ENCODE measurements around the gene LYL1. TPM values are rescaled to one million over a fixed set of nuclear protein-coding genes. Genes with fewer than 3 reads are reported as not detected.

LYL1 gene
- total RNA-seq, 3 donors from 2014 or later: 1.9 to 3.0 (median 2.9) TPM

DNA sequence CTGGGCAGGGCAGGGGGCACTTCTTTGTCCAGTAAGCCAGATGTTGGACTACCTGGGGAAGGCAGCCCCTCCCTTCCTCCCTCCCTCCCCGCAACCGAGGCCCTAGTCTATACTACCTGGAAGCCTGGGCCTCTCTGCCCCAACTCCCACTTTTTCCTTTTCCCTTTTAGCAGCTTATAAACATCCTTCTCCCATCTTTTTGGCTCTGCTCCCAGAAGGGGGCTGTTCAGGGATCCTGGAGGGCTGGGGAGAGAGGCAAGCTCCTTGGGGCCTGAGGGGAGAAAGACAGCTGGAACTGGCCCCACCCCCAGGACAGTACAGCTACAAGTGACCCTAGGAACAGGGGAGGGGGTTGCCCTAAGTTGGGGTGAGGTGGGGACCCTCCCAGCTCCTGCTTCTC is 44.9 kb downstream of the LYL1 start:
- H3K27me3 Mint-ChIP-seq (ENCODE audit: low read depth): peaks cover 3% of the 10 kb centered on the region
- ATAC-seq (no peak), DNase-seq (no peak)
- H3K4me1 Mint-ChIP-seq (ENCODE audit: low read depth): peaks cover 3% of the 10 kb centered on the region
- H3K4me3 Mint-ChIP-seq: no peak overlapping the region
- H3K36me3 Mint-ChIP-seq (ENCODE audit: insufficient read depth): no peaks in the 10 kb centered on the region
- H3K9me3 Mint-ChIP-seq: no peaks in the 10 kb centered on the region

DNA sequence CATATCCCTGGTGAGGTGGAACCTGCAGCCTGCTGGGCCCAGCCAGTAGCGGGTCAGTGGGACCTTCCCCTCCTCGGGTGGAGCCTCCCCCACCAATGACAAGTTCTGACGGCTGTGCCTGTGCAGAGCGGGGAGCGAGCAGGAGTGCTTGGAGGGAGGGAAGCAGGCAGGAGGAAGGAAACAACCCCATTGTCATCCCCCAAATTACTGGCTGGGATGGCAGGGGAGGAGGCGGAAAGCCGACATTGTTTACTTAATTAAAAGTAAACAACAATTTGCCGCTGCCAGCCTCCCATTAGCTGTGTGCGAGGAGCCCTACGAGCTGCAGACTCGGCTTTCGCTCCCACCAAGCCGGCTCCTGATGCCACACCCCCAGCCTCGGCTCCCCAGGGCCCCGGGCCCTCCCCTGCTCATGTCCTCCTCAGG is 45.5 kb downstream of the LYL1 start:
- Mint-ChIP-seq H3K4me3 (no peak overlapping the region), H3K36me3 (ENCODE audit: insufficient read depth) (no peaks in the 10 kb centered on the region), H3K4me1 (ENCODE audit: low read depth) (peaks cover 3% of the 10 kb centered on the region), H3K27me3 (ENCODE audit: low read depth) (peaks cover 3% of the 10 kb centered on the region), H3K9me3 (no peaks in the 10 kb centered on the region)
- DNase-seq (no peak), ATAC-seq (no peak)

DNA sequence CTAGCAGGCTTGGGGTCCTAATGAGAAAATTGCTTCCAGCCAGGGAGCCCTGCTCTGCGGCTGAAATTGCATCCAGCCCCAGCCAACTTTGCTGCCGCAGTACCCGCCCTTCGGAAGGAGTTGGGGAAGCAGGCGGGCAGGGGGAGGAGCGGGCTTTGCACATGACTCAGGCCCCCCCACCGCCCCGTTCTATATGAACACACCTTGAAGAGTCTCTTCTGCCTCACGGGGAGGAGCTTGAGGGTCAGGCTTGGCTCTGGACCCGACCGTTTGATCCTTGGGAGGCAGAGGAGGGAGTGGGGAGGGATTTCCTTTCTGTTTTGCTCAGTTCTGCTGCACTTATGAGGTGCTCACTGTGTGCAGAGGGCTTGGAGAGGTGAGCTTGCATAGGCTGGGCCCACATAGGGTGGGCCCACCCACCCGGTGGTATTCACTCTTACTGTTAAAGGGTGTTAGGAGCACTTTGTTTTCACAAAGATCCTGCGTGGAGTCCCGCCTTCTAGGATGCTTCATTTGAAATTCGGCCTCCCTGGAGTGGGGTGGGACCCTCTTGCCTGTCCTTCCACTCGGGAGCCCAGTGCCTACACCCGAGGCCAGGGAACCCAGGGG is 46.5 kb downstream of the LYL1 start:
- no peak overlapping the region for H3K4me3 Mint-ChIP-seq
- H3K36me3 Mint-ChIP-seq (ENCODE audit: insufficient read depth): no peaks in the 10 kb centered on the region
- ATAC-seq (no peak), DNase-seq (no peak)
- H3K4me1 Mint-ChIP-seq (ENCODE audit: low read depth): peaks cover 7% of the 10 kb centered on the region
- no peaks in the 10 kb centered on the region for H3K9me3 Mint-ChIP-seq
- peaks cover 3% of the 10 kb centered on the region for H3K27me3 Mint-ChIP-seq (ENCODE audit: low read depth)

DNA sequence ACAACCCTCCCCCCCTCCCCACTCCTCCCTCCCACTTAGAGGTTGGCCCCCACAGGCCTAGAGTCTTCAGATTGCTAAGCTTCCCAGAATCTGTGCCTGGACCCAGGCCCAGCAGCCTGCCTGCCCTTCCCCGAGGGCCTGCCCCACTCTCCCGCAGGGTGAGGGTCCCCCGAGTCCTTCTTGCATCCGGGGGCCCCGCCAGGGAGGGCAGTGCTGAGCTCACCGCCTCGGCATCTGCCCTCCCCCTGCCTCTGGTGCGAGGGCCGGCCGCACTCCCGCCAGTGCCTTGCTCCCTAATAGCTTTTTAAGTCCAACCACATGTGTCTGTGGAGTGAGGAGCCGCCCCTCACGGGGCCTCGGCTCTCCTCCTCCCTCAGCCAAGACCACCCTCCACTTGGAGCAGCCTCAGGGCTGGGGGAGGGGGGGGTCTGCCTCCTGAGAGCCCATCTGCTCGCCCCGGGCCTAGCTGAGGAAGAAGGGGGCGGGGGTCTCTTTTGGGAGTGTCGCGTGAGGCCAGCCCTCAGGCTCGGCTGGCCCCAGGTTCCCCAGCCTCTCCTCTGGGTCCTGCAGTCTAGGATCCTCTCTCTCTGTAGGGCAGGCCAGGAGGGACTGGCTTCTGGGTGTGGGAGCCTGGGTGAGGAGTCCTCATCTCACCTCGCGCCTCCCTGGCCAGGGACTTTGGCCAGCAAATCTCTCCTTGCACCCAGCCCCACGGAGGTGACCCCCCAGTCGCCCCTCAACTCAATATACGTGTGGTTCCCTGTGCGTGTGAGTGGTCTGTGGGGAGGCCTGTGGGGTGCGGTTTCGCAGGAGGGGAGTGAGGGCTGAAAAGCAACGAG is 47.2 kb downstream of the LYL1 start:
- H3K9me3 Mint-ChIP-seq: no peaks in the 10 kb centered on the region
- DNase-seq (no peak), ATAC-seq (no peak)
- H3K27me3 Mint-ChIP-seq (ENCODE audit: low read depth): peaks cover 6% of the 10 kb centered on the region
- H3K4me1 Mint-ChIP-seq (ENCODE audit: low read depth): peaks cover 9% of the 10 kb centered on the region
- no peak overlapping the region for H3K4me3 Mint-ChIP-seq
- no peaks in the 10 kb centered on the region for H3K36me3 Mint-ChIP-seq (ENCODE audit: insufficient read depth)

DNA sequence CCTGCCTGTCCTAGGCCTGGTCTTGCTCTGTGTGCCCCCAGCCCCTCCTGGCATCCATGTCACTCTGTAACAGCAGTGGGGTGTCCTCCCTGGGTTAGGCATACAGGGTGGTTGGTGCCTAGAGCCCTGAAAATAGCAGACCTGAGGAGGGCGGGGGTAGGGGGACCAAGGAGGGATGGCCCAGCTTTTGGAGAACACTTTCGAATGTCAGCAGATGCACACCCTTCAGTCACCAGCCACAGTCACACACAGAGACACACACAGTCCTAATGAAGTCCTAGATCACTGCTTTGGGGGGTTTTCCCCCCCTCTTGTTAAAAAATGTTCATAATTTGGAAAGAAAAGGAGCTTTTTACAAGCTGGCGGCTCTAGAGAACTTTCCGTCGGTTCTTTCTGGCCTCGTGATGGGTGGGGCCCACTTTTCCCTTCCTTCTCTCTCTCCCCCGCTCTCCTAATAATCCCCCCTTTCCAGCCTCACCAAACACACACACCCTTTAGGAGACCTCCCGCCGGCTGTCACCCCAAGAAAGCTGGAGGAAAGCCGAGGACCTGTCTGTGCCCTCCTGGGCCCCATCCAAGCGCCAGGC is 47.9 kb downstream of the LYL1 start:
- no peaks in the 10 kb centered on the region for H3K9me3 Mint-ChIP-seq
- peaks cover 9% of the 10 kb centered on the region for H3K4me1 Mint-ChIP-seq (ENCODE audit: low read depth)
- DNase-seq (no peak), ATAC-seq (no peak)
- H3K4me3 Mint-ChIP-seq: no peak overlapping the region
- peaks cover 6% of the 10 kb centered on the region for H3K27me3 Mint-ChIP-seq (ENCODE audit: low read depth)
- no peaks in the 10 kb centered on the region for H3K36me3 Mint-ChIP-seq (ENCODE audit: insufficient read depth)

DNA sequence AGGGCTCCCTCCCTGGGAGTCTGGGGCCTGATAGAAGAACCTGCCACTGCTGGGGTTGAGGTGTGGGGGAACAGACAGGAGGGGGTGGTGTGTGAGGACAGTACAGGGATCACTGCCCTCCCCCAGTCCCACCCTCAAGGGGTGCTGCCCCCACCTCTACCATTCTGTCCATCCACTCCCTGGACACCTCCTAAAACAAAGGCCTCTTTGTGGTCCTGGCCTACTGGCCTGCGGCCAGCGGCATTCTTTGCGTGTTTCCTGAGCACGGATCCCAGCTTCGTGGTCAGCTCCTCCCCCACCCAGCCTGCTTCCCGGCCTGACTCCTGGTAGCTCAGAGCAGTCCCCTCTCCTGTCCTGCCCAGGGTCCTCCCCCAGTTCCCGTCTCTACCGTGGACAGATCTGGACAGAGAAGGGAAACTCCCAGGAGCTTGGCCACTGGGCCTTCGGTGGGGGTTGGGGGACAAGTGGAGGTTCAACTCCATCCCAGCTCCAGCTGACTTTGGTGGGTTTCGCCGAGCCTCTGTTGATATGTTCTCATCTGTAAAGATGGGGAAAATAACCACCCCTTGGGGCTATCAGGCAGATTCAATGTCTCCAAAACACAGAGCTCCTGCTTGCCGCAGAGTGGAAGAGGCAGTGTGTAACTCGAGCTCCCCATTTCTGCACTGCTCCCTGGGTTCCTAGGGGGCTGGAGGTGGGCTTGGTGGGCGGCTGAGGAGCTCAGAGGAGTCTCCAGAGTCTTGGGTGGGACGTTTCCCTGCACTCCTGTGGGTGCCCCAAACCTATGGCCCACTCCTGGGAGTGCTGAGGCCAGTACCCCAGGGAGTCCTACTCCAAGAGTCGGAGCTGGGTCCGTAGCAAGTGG is 48.7 kb downstream of the LYL1 start:
- peaks cover 6% of the 10 kb centered on the region for H3K27me3 Mint-ChIP-seq (ENCODE audit: low read depth)
- no peak for ATAC-seq

DNA sequence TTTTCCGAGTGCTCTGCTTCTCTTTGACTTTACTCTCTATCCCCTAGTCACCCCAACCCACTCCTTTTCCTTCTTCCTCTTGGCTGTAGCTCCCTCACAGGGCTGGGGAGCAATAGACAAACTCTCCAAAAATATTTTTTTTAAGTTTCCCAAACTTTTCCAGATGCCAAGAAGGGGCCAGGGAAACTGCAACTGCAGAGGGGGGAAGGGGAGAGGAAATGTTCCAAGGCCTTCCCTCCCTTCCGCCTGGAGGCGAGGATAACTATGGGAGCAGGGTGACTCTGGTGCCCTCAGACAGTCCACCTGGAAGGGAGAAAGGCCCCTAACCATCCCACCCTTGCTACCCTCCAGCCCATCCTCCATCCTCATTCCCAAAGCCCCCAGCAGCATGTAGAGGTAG is 49.4 kb downstream of the LYL1 start:
- Mint-ChIP-seq H3K4me3 (no peak overlapping the region), H3K4me1 (ENCODE audit: low read depth) (peaks cover 9% of the 10 kb centered on the region), H3K36me3 (ENCODE audit: insufficient read depth) (no peaks in the 10 kb centered on the region), H3K9me3 (no peaks in the 10 kb centered on the region), H3K27me3 (ENCODE audit: low read depth) (peaks cover 6% of the 10 kb centered on the region)
- ATAC-seq (no peak), DNase-seq (no peak)

More for the DNA sequence above, 48.7 kb downstream of the LYL1 start:
- no peak for DNase-seq
- H3K4me3 Mint-ChIP-seq: no peak overlapping the region
- peaks cover 9% of the 10 kb centered on the region for H3K4me1 Mint-ChIP-seq (ENCODE audit: low read depth)
- H3K9me3 Mint-ChIP-seq: no peaks in the 10 kb centered on the region
- H3K36me3 Mint-ChIP-seq (ENCODE audit: insufficient read depth): no peaks in the 10 kb centered on the region

DNA sequence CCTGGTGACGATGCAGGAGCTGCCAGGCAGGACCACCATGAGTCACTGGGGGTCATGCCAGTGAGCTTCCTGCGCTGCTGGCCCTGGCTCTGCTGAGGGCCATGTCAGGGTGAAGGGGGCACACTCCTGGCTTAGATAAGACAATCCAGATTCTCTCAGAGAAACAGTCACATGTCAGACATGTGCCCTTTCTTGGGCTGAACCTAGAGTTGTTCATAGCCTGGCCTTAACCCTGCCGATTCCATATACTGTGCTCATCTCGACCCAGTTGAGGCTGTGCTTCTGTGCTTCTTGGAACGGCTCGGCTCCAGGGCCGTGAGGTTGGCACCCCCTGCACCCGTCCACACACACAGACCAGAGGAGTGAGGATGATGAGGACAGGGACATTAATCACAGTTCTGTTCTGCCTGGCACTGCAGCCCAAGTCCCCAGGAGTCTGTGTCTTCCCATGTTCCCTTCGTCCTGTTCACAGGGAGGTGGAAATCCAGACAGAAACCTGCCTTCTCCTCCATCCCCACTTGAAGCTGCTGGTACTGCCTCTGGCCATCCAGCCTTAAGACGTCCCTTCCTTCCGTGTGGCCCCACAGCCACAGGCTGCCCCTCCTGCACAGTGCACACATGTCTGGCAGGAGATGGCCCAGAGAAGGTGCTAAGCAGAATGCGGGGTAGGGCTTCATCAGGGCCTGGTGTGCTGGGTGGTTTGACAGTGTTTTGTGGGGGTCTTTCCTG is 50.0 kb downstream of the LYL1 start:
- ATAC-seq: no peak
- H3K4me1 Mint-ChIP-seq (ENCODE audit: low read depth): peaks cover 9% of the 10 kb centered on the region
- no peaks in the 10 kb centered on the region for H3K36me3 Mint-ChIP-seq (ENCODE audit: insufficient read depth)
- no peaks in the 10 kb centered on the region for H3K9me3 Mint-ChIP-seq
- no peak overlapping the region for H3K4me3 Mint-ChIP-seq
- peaks cover 6% of the 10 kb centered on the region for H3K27me3 Mint-ChIP-seq (ENCODE audit: low read depth)
- no peak for DNase-seq

DNA sequence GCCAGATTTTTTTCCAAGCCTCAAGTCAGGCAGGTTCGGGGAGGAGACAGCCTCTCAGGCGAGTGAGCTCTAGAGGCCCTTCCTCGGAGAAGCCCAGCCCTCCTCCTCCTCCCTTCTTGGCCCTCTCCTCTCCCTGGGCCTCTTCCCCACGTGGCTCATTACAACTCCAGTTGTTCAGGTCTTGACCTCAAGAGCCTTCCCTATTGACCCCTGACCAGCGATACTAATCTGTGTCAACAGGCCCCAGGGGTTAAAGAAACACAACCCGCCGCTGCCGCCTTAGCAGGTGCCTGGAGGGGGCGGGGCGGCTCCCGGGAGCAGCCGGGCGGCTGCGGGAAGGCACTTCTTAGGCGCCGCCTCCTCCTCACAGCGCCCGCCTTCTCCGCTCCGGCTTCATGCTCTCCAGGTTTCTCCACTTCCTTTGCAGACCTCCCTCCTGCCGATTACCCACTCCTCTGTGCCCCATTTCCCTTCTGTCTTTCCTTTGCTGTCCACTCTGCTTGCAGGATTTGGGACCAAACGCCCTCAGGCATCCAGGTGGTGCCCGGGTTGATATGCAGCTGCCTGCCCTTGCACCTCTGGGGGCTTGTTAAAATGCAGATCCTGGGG is 51.0 kb downstream of the LYL1 start:
- peak overlapping the region; percentile 61 for H3K4me3 Mint-ChIP-seq
- H3K27me3 Mint-ChIP-seq (ENCODE audit: low read depth): peaks cover 6% of the 10 kb centered on the region
- peak; percentile 70 to 76 for ATAC-seq
- no peaks in the 10 kb centered on the region for H3K9me3 Mint-ChIP-seq
- no peaks in the 10 kb centered on the region for H3K36me3 Mint-ChIP-seq (ENCODE audit: insufficient read depth)
- peaks cover 9% of the 10 kb centered on the region for H3K4me1 Mint-ChIP-seq (ENCODE audit: low read depth)
- DNase-seq: no peak

DNA sequence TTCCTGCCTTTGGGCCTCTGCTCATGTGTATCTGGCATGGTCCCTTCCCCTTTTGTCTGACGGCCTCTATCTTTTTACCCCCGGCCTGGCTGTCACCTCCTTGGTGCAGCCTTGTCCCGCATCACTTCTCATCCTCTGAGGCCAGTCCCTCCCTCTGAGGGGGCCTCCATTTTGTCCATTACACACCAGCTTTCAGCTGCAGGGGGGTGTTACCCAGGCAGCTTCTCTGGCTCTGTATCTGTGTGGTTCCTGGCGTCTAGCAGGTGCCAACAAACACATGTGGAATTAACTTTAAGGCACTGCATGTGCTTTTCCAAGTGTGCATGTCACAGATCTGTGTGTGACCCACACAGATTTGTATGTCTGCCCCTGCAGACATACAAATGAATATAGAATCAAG is 52.4 kb downstream of the LYL1 start:
- DNase-seq (no peak), ATAC-seq (no peak)
- Mint-ChIP-seq H3K9me3 (no peaks in the 10 kb centered on the region), H3K4me3 (no peak overlapping the region), H3K27me3 (ENCODE audit: low read depth) (peaks cover 6% of the 10 kb centered on the region), H3K4me1 (ENCODE audit: low read depth) (peaks cover 11% of the 10 kb centered on the region), H3K36me3 (ENCODE audit: insufficient read depth) (no peaks in the 10 kb centered on the region)

Other genes starting within 250 kb of the LYL1 start
- gene DNASE2, start 221.4 kb downstream of the LYL1 start, total RNA-seq: 10 to 100 TPM; 14.3 to 19.5 (median 15.9) TPM
- under 1 TPM; 0.55 to 0.92 (median 0.68) TPM for gene KLF1, start 215.7 kb downstream of the LYL1 start, total RNA-seq
- gene GCDH, start 211.7 kb downstream of the LYL1 start, total RNA-seq: 10 to 100 TPM; 60.1 to 85.8 (median 72.8) TPM
- gene SYCE2, start 183.6 kb downstream of the LYL1 start, total RNA-seq: under 1 TPM; 0.53 to 0.91 (median 0.87) TPM
- gene FARSA, start 169.1 kb downstream of the LYL1 start, total RNA-seq: 100 to 1,000 TPM; 345 to 368 (median 368) TPM
- gene CALR, start 164.2 kb downstream of the LYL1 start, total RNA-seq: 1,000 to 10,000 TPM; 1,489 to 1,621 (median 1,575) TPM
- gene RAD23A, start 157.0 kb downstream of the LYL1 start, total RNA-seq: 100 to 1,000 TPM; 256 to 265 (median 264) TPM
- 10 to 100 TPM; 60.5 to 65.2 (median 61.8) TPM for gene GADD45GIP1, start 145.6 kb downstream of the LYL1 start, total RNA-seq
- gene DAND5, start 133.3 kb downstream of the LYL1 start, total RNA-seq: not detected
- gene NFIX, start 107.4 kb downstream of the LYL1 start, total RNA-seq: 10 to 100 TPM; 11.1 to 20.4 (median 16.1) TPM
- 100 to 1,000 TPM; 240 to 248 (median 246) TPM for gene TRMT1, start 13.9 kb upstream of the LYL1 start, total RNA-seq
- 100 to 1,000 TPM; 127 to 137 (median 134) TPM for gene NACC1, start 15.4 kb upstream of the LYL1 start, total RNA-seq
- gene STX10, start 47.5 kb upstream of the LYL1 start, total RNA-seq: 10 to 100 TPM; 64.5 to 66.0 (median 65.4) TPM
- 100 to 1,000 TPM in 2 of 3 donors, 10 to 100 TPM in 1; 99.4 to 113 (median 110) TPM for gene IER2, start 47.6 kb upstream of the LYL1 start, total RNA-seq